ENCODE measurements around the gene BIN1. TPM values are rescaled to one million over a fixed set of nuclear protein-coding genes. Genes with fewer than 3 reads are reported as not detected.

Gene BIN1
- total RNA-seq, 1 experiment from 2014 or later: 87.5 TPM

GRCh38 chr2:127142663-127143630, 36.0 kb upstream of the BIN1 start:
- H3K36me3 ChIP-seq (ENCODE audit: low read depth): no peaks in the 10 kb centered on the region
- intact Hi-C loops (cut with micrococcal nuclease; ENCODE audit: unreplicated experiment): no loop called here

GRCh38 chr2:127140538-127140937, 33.6 kb upstream of the BIN1 start:
- peaks cover 3% of the 10 kb centered on the region; the same call in 1 of the 2 replicates for H3K9me3 ChIP-seq (ENCODE audit: insufficient read depth, low read depth)
- H3K4me3 ChIP-seq: no peak overlapping the region
- H2AFZ ChIP-seq: no peak overlapping the region
- H3K27me3 ChIP-seq (ENCODE audit: insufficient read depth, low read depth): no peaks in the 10 kb centered on the region
- CTCF ChIA-PET: no interaction called here
- TF ChIP-seq EZH2 (IDR thresholded peaks at IDR 0.05; ENCODE audit: low read depth) (no peak), CTCF (conservative IDR thresholded peaks at IDR 0.05) (no peak)
- H3F3A ChIP-seq (ENCODE audit: insufficient read depth, low read depth): no peaks in the 10 kb centered on the region; the same call in 1 of the 2 replicates
- no peaks in the 10 kb centered on the region for H4K20me1 ChIP-seq (ENCODE audit: insufficient read depth)
- no peaks in the 10 kb centered on the region for H3K9me2 ChIP-seq (ENCODE audit: insufficient read depth)
- no peak overlapping the region for H3K4me2 ChIP-seq
- no peaks in the 10 kb centered on the region for H3K79me2 ChIP-seq (ENCODE audit: low read depth)
- H3K36me3 ChIP-seq (ENCODE audit: low read depth): no peaks in the 10 kb centered on the region
- intact Hi-C loops (cut with micrococcal nuclease; ENCODE audit: unreplicated experiment): no loop called here
- POLR2A ChIA-PET (ENCODE audit: unreplicated experiment): no interaction called here
- no peak for DNase-seq
- peaks cover 19% of the 10 kb centered on the region for H3K4me1 ChIP-seq (replicated peaks; ENCODE audit: insufficient read depth)
- no peak overlapping the region for H3K27ac ChIP-seq
- BruUV-seq (replicated peaks): no TSS peak

More at GRCh38 chr2:127142663-127143630, 36.0 kb upstream of the BIN1 start:
- peak overlapping the region; percentile 78; the same call in 1 of the 2 replicates for H3K27ac ChIP-seq
- DNase-seq: no peak
- no peaks in the 10 kb centered on the region for H3K27me3 ChIP-seq (ENCODE audit: insufficient read depth, low read depth)
- no peaks in the 10 kb centered on the region for H3K9me2 ChIP-seq (ENCODE audit: insufficient read depth)
- H3F3A ChIP-seq (ENCODE audit: insufficient read depth, low read depth): peaks cover 4% of the 10 kb centered on the region; the same call in 1 of the 2 replicates
- CTCF ChIA-PET: interaction anchor here (0.7 kb wide), 1 partner anchor 11 kb away, joined by 4 read pairs; no protein-coding TSS in a partner anchor
- H3K4me2 ChIP-seq: no peak overlapping the region
- no peaks in the 10 kb centered on the region for H4K20me1 ChIP-seq (ENCODE audit: insufficient read depth)
- POLR2A ChIA-PET (ENCODE audit: unreplicated experiment): no interaction called here
- H3K9me3 ChIP-seq (ENCODE audit: insufficient read depth, low read depth): peaks cover 3% of the 10 kb centered on the region; the same call in 1 of the 2 replicates
- no peaks in the 10 kb centered on the region for H3K79me2 ChIP-seq (ENCODE audit: low read depth)
- no peak overlapping the region for H2AFZ ChIP-seq
- peaks cover 43% of the 10 kb centered on the region for H3K4me1 ChIP-seq (replicated peaks; ENCODE audit: insufficient read depth)
- no peak overlapping the region for H3K4me3 ChIP-seq
- BruUV-seq (replicated peaks): no TSS peak
- no peak for TF ChIP-seq EZH2 (IDR thresholded peaks at IDR 0.05; ENCODE audit: low read depth)
- TF ChIP-seq CTCF (conservative IDR thresholded peaks at IDR 0.05): no peak

- BruUV-seq (replicated peaks): no TSS peak
- H3K4me3 ChIP-seq: no peak overlapping the region
- peaks cover 3% of the 10 kb centered on the region; the same call in 1 of the 2 replicates for H3K9me3 ChIP-seq (ENCODE audit: insufficient read depth, low read depth)
- no peaks in the 10 kb centered on the region for H3K27me3 ChIP-seq (ENCODE audit: insufficient read depth, low read depth)
- H3K27ac ChIP-seq: no peak overlapping the region
- H3K4me2 ChIP-seq: no peak overlapping the region
- ChIA-PET CTCF (interaction anchor here (0.5 to 1.0 kb wide), 4 partner anchors 33 to 75 kb away, joined by 3 to 6 read pairs (median 4); partner anchors contain the start of gene BIN1), POLR2A (ENCODE audit: unreplicated experiment) (no interaction called here)
- H2AFZ ChIP-seq: no peak overlapping the region
- H3K79me2 ChIP-seq (ENCODE audit: low read depth): no peaks in the 10 kb centered on the region
- intact Hi-C loops (cut with micrococcal nuclease; ENCODE audit: unreplicated experiment): no loop called here
- DNase-seq: peak in 1 of 2 experiments; percentile 67
- no peaks in the 10 kb centered on the region; the same call in 1 of the 2 replicates for H3F3A ChIP-seq (ENCODE audit: insufficient read depth, low read depth)
- no peaks in the 10 kb centered on the region for H3K36me3 ChIP-seq (ENCODE audit: low read depth)
- H3K9me2 ChIP-seq (ENCODE audit: insufficient read depth): no peaks in the 10 kb centered on the region
- peaks cover 12% of the 10 kb centered on the region for H3K4me1 ChIP-seq (replicated peaks; ENCODE audit: insufficient read depth)
- TF ChIP-seq CTCF (conservative IDR thresholded peaks at IDR 0.05) (peak; percentile 46; the same call in 1 of the 2 replicates), EZH2 (IDR thresholded peaks at IDR 0.05; ENCODE audit: low read depth) (no peak)
- no peaks in the 10 kb centered on the region for H4K20me1 ChIP-seq (ENCODE audit: insufficient read depth)
These were observed 32.8 kb upstream of the BIN1 start for GRCh38 chr2:127139766-127140165.

Measured in PC-9 (cell line).